Activated CD4-positive, alpha-beta T cell treated with anti-CD3 and anti-CD28 coated beads, Interleukin-2, amount 10 ng/mL, durations not matched to agents 24 days and 14 days (primary cell): ENCODE results near the gene ELOVL7. TPM values are rescaled to one million over a fixed set of nuclear protein-coding genes. Genes with fewer than 3 reads are reported as not detected.
"Not testable (repeated sequence)": the region's sequence is repeated elsewhere in the genome, so short reads cannot be mapped to it uniquely, and the experiment has no call there.

Experiments used
- DNase-seq: peaks from one replicate; pipeline ENCODE4 v3.0.0; 2022
- H3K27ac Mint-ChIP-seq: one replicate; pipeline ENCODE4 v1.8.0; 2022; ENCODE audit warnings: mild to moderate bottlenecking, mixed read lengths
- H3K27me3 Mint-ChIP-seq: one replicate; pipeline ENCODE4 v1.8.0; 2022; ENCODE audit warnings: mixed read lengths
- H3K36me3 Mint-ChIP-seq: one replicate; pipeline ENCODE4 v1.8.0; 2022; ENCODE audit warnings: low read depth, mild to moderate bottlenecking, mixed read lengths
- H3K4me1 Mint-ChIP-seq: one replicate; pipeline ENCODE4 v1.8.0; 2021; ENCODE audit warnings: mixed read lengths
- H3K4me3 Mint-ChIP-seq: one replicate; pipeline ENCODE4 v1.8.0; 2022; ENCODE audit warnings: mild to moderate bottlenecking, moderate library complexity, mixed read lengths
- H3K9me3 Mint-ChIP-seq: one replicate; pipeline ENCODE4 v1.8.0; 2021; ENCODE audit warnings: mixed read lengths
- intact Hi-C: fragments of 100-400 bp; cut with micrococcal nuclease; formaldehyde crosslinking; loops from one replicate; pipeline ENCODE4 v1.15.1; 2023
- total RNA-seq: library from RNA; stranded (reverse); gene quantifications from 2 replicates; pipeline ENCODE4 v1.2.3, GENCODE V29; 2022

Gene ELOVL7
- total RNA-seq, 1 donor from 2014 or later = 0.56 TPM

- no peak overlapping the region for H3K4me3 Mint-ChIP-seq
Measured at GRCh38 chr5:60738933-60739332, 105.1 kb downstream of the ELOVL7 start.

GRCh38 chr5:60738461-60738860 is 105.6 kb downstream of the ELOVL7 start:
- Mint-ChIP-seq H3K4me1 (no peaks in the 10 kb centered on the region), H3K9me3 (peaks cover 9% of the 10 kb centered on the region), H3K27ac (no peak overlapping the region), H3K27me3 (no peaks in the 10 kb centered on the region), H3K36me3 (no peaks in the 10 kb centered on the region), H3K4me3 (no peak overlapping the region)
- intact Hi-C loops = no loop called here
- DNase-seq = no peak

More at GRCh38 chr5:60738933-60739332, 105.1 kb downstream of the ELOVL7 start:
- H3K4me1 Mint-ChIP-seq = no peaks in the 10 kb centered on the region
- intact Hi-C loops = no loop called here
- DNase-seq = no peak
- H3K27ac Mint-ChIP-seq = no peak overlapping the region
- H3K36me3 Mint-ChIP-seq = no peaks in the 10 kb centered on the region
- peaks cover 9% of the 10 kb centered on the region for H3K9me3 Mint-ChIP-seq
- H3K27me3 Mint-ChIP-seq = no peaks in the 10 kb centered on the region

- H3K4me1 Mint-ChIP-seq, H3K4me3 Mint-ChIP-seq, H3K9me3 Mint-ChIP-seq, DNase-seq, intact Hi-C loops, H3K27me3 Mint-ChIP-seq, H3K27ac Mint-ChIP-seq, H3K36me3 Mint-ChIP-seq: not testable (repeated sequence)
Measured at GRCh38 chr5:60730858-60731257, 113.2 kb downstream of the ELOVL7 start.

- Mint-ChIP-seq H3K36me3 (no peaks in the 10 kb centered on the region), H3K4me3 (no peak overlapping the region), H3K27ac (no peak overlapping the region), H3K4me1 (no peaks in the 10 kb centered on the region), H3K9me3 (peaks cover 10% of the 10 kb centered on the region), H3K27me3 (peaks cover 4% of the 10 kb centered on the region)
- intact Hi-C loops = no loop called here
- no peak for DNase-seq
Measured at GRCh38 chr5:60727033-60727679, 116.9 kb downstream of the ELOVL7 start.

- intact Hi-C loops = no loop called here
- DNase-seq = no peak
- Mint-ChIP-seq H3K27me3 (peaks cover 17% of the 10 kb centered on the region), H3K9me3 (no peaks in the 10 kb centered on the region), H3K36me3 (no peaks in the 10 kb centered on the region), H3K27ac (no peak overlapping the region), H3K4me3 (no peak overlapping the region), H3K4me1 (no peaks in the 10 kb centered on the region)
Measured at GRCh38 chr5:60724126-60724525, 119.9 kb downstream of the ELOVL7 start.

DNA sequence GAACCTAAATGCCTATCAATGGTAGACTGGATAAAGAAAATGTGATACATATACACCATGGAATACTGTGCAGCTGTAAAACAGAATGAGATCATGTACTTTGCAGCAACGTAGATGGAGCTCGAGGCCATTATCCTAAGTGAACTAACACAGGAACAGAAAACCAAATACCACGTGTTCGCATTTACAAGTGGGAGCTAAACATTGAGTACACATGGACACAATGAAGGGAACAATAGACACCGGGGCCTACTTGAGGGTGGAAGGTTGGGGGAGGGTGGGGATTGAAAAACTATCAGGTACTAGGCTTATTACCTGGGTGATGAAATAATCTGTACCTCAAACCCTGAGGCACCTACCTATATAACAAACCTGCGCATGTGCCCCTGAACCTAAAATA is 121.7 kb downstream of the ELOVL7 start:
- intact Hi-C loops = no loop called here
- Mint-ChIP-seq H3K27me3 (peaks cover 17% of the 10 kb centered on the region), H3K4me1 (peaks cover 2% of the 10 kb centered on the region), H3K36me3 (no peaks in the 10 kb centered on the region), H3K4me3 (no peak overlapping the region), H3K9me3 (peaks cover 3% of the 10 kb centered on the region), H3K27ac (no peak overlapping the region)
- no peak for DNase-seq

DNA sequence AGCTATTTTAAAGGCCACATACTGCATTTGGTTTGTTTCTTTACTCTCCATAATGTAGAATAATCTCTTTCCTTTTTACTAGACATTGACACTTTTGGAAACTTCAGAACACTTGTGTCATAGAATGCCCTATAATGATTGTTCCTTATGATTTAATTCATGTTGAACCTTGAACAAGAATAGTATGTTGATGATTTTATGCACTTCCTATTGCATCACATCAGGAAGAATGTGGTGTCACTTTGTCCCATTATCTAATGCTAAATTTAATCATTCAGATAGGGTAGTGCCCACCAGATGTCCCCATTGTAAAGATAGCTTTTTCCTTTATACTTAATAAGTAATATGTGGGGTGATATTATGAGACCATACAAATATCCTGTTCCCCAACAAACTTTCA is 124.7 kb downstream of the ELOVL7 start:
- intact Hi-C loops = no loop called here

DNA sequence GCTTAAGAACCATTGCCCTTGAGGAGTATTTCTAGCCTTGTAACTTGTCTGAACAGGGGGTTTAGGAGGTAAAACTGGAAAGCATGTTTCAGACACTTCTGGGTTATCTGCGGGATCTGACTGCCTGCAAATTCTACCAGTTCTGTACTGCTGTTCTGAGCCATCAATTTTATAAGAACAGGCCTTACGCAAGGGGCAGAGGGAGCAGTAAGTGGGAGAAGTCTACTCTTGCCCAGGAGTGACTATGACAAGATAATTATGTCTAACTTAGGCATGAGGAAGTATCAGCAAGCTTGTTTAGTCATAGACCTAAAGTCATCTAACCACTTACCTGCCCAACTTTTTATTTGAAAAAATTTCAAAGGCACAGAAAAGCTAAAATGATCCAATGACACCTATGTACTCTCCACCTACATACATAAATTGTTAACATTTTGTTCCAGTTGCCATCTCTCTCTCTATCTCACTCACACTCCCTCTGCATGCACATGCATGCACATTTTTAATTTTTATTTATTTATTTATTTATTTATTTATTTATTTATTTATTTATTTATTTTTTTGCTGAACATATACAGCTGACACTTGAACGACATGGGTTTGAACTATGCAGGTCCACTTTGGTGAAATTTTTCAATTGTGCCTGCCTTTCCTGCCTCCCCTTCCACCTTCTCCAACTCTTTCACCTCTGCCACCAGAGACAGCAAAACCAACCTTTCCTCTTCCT is 125.7 kb downstream of the ELOVL7 start:
- Mint-ChIP-seq H3K27ac (no peak overlapping the region), H3K9me3 (peaks cover 12% of the 10 kb centered on the region), H3K36me3 (no peaks in the 10 kb centered on the region), H3K27me3 (peaks cover 15% of the 10 kb centered on the region), H3K4me1 (peaks cover 2% of the 10 kb centered on the region), H3K4me3 (no peak overlapping the region)
- DNase-seq = no peak
- intact Hi-C loops = no loop called here

More for the DNA sequence above, 124.7 kb downstream of the ELOVL7 start:
- peaks cover 9% of the 10 kb centered on the region for H3K9me3 Mint-ChIP-seq
- H3K4me3 Mint-ChIP-seq = no peak overlapping the region
- H3K36me3 Mint-ChIP-seq = no peaks in the 10 kb centered on the region
- H3K27ac Mint-ChIP-seq = no peak overlapping the region
- H3K4me1 Mint-ChIP-seq = peaks cover 2% of the 10 kb centered on the region
- H3K27me3 Mint-ChIP-seq = peaks cover 15% of the 10 kb centered on the region
- no peak for DNase-seq

DNA sequence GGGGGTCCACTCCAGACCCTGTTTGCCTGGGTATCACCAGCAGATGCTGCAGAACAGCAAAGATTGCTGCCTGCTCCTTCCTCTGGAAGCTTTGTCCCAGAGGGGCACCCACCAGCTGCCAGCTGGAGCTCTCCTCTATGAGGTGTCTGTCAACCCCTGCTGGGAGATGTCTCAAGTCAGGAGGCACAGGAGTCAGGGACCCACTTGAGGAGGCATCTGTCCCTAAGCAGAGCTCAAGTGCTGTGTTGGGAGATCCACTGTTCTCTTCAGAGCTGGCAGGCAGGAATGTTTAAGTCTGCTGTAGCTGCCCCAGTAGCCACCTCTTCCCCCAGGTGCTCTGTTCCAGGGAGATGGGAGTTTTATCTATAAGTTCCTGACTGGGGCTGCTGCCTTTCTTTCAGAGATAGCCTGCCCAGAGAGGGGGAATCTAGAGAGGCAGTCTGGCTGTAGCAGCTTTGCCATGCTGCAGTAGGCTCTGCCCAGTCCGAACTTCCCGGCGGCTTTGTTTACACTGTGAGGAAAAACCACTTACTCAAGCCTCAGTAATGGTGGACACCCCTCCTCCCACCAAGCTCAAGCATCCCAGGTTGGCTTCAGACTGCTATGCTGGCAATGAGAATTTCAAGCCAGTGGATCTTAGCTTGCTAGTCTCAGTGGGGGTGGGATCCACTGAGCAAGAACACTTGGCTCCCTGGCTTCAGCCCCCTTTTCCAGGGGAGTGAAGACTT is 128.7 kb downstream of the ELOVL7 start:
- H3K4me3 Mint-ChIP-seq, intact Hi-C loops, H3K4me1 Mint-ChIP-seq, DNase-seq, H3K36me3 Mint-ChIP-seq, H3K27ac Mint-ChIP-seq: not testable (repeated sequence)
- Mint-ChIP-seq H3K27me3 (peaks cover 12% of the 10 kb centered on the region), H3K9me3 (peaks cover 12% of the 10 kb centered on the region)

GRCh38 chr5:60712950-60713349 is 131.1 kb downstream of the ELOVL7 start:
- Mint-ChIP-seq H3K27me3 (peaks cover 15% of the 10 kb centered on the region), H3K4me3 (no peak overlapping the region), H3K4me1 (peaks cover 2% of the 10 kb centered on the region), H3K9me3 (peaks cover 12% of the 10 kb centered on the region), H3K27ac (no peak overlapping the region), H3K36me3 (no peaks in the 10 kb centered on the region)
- intact Hi-C loops = no loop called here
- no peak for DNase-seq

DNA sequence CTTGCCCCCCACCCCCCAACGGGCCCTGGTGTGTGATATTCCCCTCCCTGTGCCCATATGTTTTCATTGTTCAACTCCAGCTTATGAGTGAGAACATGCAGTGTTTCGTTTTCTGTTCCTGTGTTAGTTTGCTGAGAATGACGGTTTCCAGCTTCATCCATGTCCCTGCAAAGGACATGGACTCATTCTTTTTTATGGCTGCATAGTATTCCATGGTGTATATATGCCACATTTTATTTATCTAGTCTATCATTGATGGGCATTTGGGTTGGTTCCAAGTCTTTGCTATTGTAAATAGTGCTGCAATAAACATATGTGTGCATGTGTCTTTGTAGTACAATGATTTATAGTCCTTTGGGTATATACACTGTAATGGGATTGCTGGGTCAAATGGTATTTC is 132.2 kb downstream of the ELOVL7 start:
- H3K4me1 Mint-ChIP-seq, H3K27ac Mint-ChIP-seq, DNase-seq, H3K9me3 Mint-ChIP-seq, H3K36me3 Mint-ChIP-seq, intact Hi-C loops, H3K4me3 Mint-ChIP-seq: not testable (repeated sequence)
- H3K27me3 Mint-ChIP-seq = peaks cover 15% of the 10 kb centered on the region

GRCh38 chr5:60710362-60710761 is 133.7 kb downstream of the ELOVL7 start:
- H3K9me3 Mint-ChIP-seq = peaks cover 7% of the 10 kb centered on the region

GRCh38 chr5:60705144-60705543 is 138.9 kb downstream of the ELOVL7 start:
- intact Hi-C loops = no loop called here
- peaks cover 6% of the 10 kb centered on the region for H3K4me1 Mint-ChIP-seq
- no peak overlapping the region for H3K27ac Mint-ChIP-seq
- no peaks in the 10 kb centered on the region for H3K9me3 Mint-ChIP-seq
- no peak overlapping the region for H3K4me3 Mint-ChIP-seq
- peaks cover 28% of the 10 kb centered on the region for H3K27me3 Mint-ChIP-seq
- H3K36me3 Mint-ChIP-seq = no peaks in the 10 kb centered on the region
- no peak for DNase-seq

More at GRCh38 chr5:60710362-60710761, 133.7 kb downstream of the ELOVL7 start:
- no peak overlapping the region for H3K4me3 Mint-ChIP-seq
- H3K27ac Mint-ChIP-seq = no peak overlapping the region
- no peaks in the 10 kb centered on the region for H3K36me3 Mint-ChIP-seq
- no peak for DNase-seq
- peaks cover 15% of the 10 kb centered on the region for H3K27me3 Mint-ChIP-seq
- no peaks in the 10 kb centered on the region for H3K4me1 Mint-ChIP-seq
- intact Hi-C loops = no loop called here

GRCh38 chr5:60703944-60704343 is 140.1 kb downstream of the ELOVL7 start:
- intact Hi-C loops = loop anchor here (5.0 kb wide), 1 partner anchor 458 kb away; the partner anchor contains the start of gene SMIM15
- Mint-ChIP-seq H3K27ac (no peak overlapping the region), H3K9me3 (no peaks in the 10 kb centered on the region), H3K36me3 (no peaks in the 10 kb centered on the region), H3K4me3 (no peak overlapping the region), H3K27me3 (peaks cover 27% of the 10 kb centered on the region), H3K4me1 (peaks cover 9% of the 10 kb centered on the region)
- DNase-seq = no peak
